Tibial artery (tissue), 4 donors: ENCODE results near the gene CHRND.

Source experiments
- DNase-seq, 2 donors: peaks; one replicate each; pipeline ENCODE4 v3.0.0-alpha.2; 2019
- H3K27ac ChIP-seq, 2 donors: fragments of 200-600 bp; sonication (generic) in 1 of 2; 1 replicate in 1 of 2; 2 replicates in 1 of 2; pipeline ENCODE4 v1.5.1; 2018 to 2019; ENCODE audit warnings: mild to moderate bottlenecking in 1 of 2
- H3K27me3 ChIP-seq, 2 donors: fragments of 200-600 bp; sonication (generic) in 1 of 2; one replicate each; pipeline versions ENCODE4 v1.5.1 to v1.6.0; 2016 to 2019
- H3K36me3 ChIP-seq, 3 donors: fragments of 200-600 bp; sonication (generic) in 2 of 3; one replicate each; pipeline ENCODE4 v1.5.1; 2016 to 2019; ENCODE audit warnings: mild to moderate bottlenecking in 2 of 3
- H3K4me1 ChIP-seq, 4 donors: fragments of 200-600 bp; sonication (generic) in 2 of 4; 1 replicate in 3 of 4; 2 replicates in 1 of 4; pipeline ENCODE4 v1.5.1; 2016 to 2019
- H3K4me3 ChIP-seq, 2 donors: fragments of 200-600 bp; sonication (generic) in 1 of 2; 1 replicate in 1 of 2; 2 replicates in 1 of 2; pipeline ENCODE4 v1.5.1; 2018 to 2019; ENCODE audit warnings: mild to moderate bottlenecking in 2 of 2
- H3K9me3 ChIP-seq, 3 donors: fragments of 200-600 bp; sonication (generic) in 1 of 3; one replicate each; pipeline ENCODE4 v1.5.1; 2016 to 2019
- CTCF ChIP-seq, 2 experiments: fragments of 200-600 bp in 1 of 2; fragments of 450-650 bp in 1 of 2; IDR thresholded peaks; one replicate each; pipeline ENCODE4 v1.5.1; 2017 to 2019; ENCODE audit warnings: antibody characterized with exemption in 2 of 2, mild to moderate bottlenecking in 1 of 2, moderate library complexity in 1 of 2
- intact Hi-C: fragments of 100-400 bp; cut with DNase I; formaldehyde crosslinking; loops from one replicate; pipeline ENCODE4 v1.15.0; 2023; ENCODE audit warnings: low total_unique reads

CHRND gene

DNA sequence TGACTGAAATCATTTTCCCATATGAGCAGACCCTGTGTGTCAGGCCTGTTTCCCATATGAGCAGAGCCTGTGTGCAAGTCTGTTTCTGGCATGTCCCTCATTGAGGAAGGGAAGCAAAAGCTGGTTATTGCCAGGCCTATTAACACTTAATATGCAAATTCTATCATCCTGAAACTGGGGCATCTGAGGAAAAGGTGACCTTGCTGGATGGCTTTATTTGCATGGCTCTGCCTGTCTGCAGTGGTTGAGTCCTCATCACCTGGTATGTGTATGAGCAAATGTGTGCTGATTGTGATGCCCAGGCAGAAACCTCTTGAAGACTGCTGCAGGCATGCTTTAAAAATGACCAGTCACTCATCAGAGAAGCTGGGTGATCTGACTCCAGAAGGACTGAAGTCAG lies 55.8 kb downstream of the CHRND start:
- H3K9me3 ChIP-seq, result no peaks in the 10 kb centered on the region
- no peaks in the 10 kb centered on the region for H3K4me1 ChIP-seq
- H3K36me3 ChIP-seq, result peaks cover 34 to 58% (median 51%) of the 10 kb centered on the region in 3 donors
- H3K27me3 ChIP-seq, result no peaks in the 10 kb centered on the region
- no peak overlapping the region for H3K27ac ChIP-seq
- intact Hi-C loops, result no loop called here
- TF ChIP-seq CTCF (IDR thresholded peaks at IDR 0.05), result no peak
- H3K4me3 ChIP-seq, result no peak overlapping the region
- no peak for DNase-seq

- Histone ChIP-seq H3K27ac (no peak overlapping the region), H3K4me3 (no peak overlapping the region), H3K9me3 (no peaks in the 10 kb centered on the region), H3K27me3 (no peaks in the 10 kb centered on the region), H3K4me1 (peaks cover 0 to 9% (median 8%) of the 10 kb centered on the region in 4 donors), H3K36me3 (peaks cover 34 to 51% (median 48%) of the 10 kb centered on the region in 3 donors)
- TF ChIP-seq CTCF (IDR thresholded peaks at IDR 0.05), result no peak
- intact Hi-C loops, result no loop called here
- no peak for DNase-seq
Observed at GRCh38 chr2:232584238-232584637, 58.3 kb downstream of the CHRND start.
